ENCODE results near the gene PTPRA.

PTPRA gene

DNA sequence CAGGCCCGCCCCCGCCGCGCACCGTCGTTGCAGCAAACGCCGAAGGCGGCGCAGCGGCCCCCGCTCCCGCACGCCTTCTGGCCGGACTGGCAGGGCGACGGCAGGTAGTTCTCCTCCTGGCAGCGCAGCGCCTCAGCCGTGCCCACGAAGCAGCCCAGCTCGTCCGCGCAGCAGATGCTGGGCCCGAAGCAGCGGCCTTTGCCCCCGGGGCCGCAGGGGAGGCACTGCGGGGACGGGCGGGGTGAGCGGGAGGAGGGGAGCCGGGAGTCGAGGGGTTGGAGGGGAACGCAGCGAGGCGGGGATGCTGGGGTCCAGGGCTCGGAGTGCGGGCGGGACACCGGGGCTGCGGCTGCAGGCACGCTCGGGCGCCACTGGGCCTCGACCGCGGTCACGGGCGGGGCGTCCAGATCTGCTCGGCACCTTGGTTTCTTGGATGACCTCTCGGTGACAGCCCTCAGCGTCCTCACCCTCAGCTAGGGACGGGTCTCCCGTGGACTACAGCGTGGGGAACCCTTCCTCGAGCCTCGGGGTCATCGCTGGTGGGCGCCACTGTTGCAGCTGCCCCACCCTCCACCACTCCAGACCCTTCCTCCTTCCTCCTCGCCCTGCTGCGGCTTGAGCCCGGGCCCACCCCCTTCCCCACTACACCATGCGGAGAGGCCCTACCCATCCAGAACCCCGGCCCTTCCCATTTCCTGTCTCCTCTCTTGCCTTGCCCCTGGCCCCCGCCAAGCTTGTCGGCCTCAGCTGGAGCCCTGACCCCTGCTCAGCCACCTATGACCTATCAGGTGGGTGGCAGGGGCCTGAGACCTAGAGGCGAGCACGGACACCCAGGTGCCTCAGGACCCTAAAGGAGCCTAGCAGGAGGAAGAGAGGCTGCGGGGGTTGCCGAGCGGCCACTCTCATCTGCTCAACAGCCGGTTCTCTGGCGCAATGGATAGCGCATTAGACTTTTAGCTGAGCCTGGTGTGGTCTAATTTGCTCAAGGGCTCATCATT, 210.0 kb downstream of the PTPRA start:
- TF ChIP-seq, protein P1, sequence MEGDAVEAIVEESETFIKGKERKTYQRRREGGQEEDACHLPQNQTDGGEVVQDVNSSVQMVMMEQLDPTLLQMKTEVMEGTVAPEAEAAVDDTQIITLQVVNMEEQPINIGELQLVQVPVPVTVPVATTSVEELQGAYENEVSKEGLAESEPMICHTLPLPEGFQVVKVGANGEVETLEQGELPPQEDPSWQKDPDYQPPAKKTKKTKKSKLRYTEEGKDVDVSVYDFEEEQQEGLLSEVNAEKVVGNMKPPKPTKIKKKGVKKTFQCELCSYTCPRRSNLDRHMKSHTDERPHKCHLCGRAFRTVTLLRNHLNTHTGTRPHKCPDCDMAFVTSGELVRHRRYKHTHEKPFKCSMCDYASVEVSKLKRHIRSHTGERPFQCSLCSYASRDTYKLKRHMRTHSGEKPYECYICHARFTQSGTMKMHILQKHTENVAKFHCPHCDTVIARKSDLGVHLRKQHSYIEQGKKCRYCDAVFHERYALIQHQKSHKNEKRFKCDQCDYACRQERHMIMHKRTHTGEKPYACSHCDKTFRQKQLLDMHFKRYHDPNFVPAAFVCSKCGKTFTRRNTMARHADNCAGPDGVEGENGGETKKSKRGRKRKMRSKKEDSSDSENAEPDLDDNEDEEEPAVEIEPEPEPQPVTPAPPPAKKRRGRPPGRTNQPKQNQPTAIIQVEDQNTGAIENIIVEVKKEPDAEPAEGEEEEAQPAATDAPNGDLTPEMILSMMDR (IDR thresholded peaks at IDR 0.05; ENCODE audit: low read depth, low read length), result no peak
- no peak overlapping the region for H3K4me3 ChIP-seq (replicated peaks in 1 of 2; ENCODE audit: low read depth in 2 of 2, low read length in 2 of 2)
- no peak for DNase-seq (ENCODE audit: low read depth in 2 of 2)

DNA sequence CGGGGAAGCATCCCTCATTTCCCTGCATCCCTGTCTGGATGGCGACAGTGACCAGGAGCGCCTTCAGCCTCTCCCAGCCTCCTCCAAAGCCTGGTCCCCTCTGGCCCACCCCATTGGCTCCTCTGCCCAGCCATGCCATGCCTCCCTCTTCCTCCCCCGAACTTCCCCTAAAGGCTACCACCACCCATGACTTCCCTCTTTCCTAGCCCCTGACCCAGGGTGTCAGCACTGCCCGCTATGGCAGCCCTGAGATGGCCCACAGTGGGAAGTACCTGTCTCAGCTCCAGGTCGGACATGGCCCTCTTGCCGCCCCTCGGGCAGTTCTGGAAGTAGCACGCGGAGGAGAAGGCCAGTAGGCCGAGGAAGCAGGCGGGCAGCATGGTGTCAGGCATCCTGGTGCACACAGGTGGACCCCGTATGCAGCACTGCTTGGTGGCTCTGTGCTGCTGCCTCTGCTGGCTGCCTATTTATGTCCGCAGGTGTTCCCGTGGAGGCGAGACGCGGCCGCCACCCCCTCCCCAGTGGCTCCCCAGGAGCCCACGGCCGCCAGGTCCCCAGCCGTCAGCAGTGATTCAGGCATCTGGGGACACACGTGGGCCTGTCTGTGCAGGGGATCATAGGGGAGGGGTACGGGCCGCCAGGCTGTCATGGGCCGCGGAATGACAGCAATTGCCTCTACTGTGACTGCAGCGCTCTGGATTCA, 211.2 kb downstream of the PTPRA start, which contains the start of gene AVP:
Gene AVP, minus strand, starts transcription at position 442 of the 703 bp plus-strand sequence. Its CDS starts 50 bp downstream, at position 392.
- TF ChIP-seq, protein P1 (IDR thresholded peaks at IDR 0.05; ENCODE audit: low read depth, low read length), result no peak
- no peak within 1 kb of the TSS for H3K4me3 ChIP-seq (replicated peaks in 1 of 2; ENCODE audit: low read depth in 2 of 2, low read length in 2 of 2)
- no peak for DNase-seq (ENCODE audit: low read depth in 2 of 2)

DNA sequence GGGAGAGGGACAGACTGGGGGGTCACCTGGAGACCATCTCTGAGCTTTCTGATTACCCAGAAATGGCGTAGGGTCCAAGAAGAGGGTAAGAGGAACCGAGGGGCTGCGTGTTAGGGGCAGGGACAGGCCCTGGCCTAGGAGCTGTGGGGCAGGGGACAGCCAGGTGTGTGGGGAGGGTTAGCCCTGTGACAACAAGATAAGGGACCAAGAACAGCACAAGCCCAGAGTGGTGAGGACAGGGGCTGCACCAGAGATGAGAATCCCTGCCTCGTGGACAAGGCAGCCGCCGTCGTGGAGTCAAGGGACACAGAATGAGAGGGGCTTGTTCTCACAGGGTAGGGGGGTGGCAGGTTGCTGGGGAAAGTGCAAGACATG, 211.7 kb downstream of the PTPRA start:
- no peak for DNase-seq (ENCODE audit: low read depth in 2 of 2)
- no peak overlapping the region for H3K4me3 ChIP-seq (replicated peaks in 1 of 2; ENCODE audit: low read depth in 2 of 2, low read length in 2 of 2)
- TF ChIP-seq, protein P1 (IDR thresholded peaks at IDR 0.05; ENCODE audit: low read depth, low read length), result no peak

DNA sequence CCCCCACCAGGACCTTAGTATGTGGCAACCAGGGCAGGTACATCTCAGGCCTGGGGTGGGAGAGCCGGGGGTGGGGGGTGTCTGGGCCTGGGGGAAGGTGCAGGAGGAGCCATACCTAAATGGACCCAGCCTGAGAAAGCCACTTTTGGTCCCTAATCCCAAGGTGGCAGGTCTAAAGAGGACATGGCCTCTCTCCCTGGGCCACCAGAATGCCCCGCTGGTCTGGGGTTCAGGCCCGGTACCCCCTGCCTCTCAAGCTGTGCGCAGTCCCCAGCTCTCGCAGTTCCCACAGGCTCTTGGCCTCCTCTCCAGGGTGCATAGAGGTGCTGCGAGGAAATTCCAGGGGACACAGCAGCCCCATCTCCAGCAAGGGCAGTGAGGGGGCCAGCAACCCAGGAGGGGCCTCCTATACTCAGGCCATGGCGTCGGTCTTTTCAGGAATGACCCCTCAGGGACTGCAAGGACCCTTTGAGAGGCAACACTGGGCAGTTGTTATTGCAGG, 212.3 kb downstream of the PTPRA start:
- H3K4me3 ChIP-seq (replicated peaks in 1 of 2; ENCODE audit: low read depth in 2 of 2, low read length in 2 of 2), result no peak overlapping the region
- TF ChIP-seq, protein P1 (IDR thresholded peaks at IDR 0.05; ENCODE audit: low read depth, low read length), result no peak
- DNase-seq (ENCODE audit: low read depth in 2 of 2), result no peak

DNA sequence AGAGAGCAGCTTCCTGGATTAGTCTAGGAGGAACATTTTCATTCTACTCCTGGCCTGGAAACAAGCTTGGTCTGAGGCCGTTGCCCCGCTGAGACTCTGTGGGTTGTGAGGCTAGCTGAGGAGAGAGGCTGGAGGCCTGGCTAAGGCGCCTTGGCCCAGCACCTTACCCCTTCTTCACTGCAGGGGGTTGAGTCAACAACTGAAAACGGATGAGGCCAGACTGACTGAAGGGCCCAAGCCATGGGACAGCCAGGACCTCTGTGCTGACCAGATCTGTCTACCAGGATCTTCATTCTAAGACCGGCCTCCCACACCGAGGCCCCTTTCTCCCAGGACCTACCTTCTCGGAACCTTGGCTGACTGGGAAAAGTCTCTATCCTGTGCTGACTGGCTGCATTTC, 214.8 kb downstream of the PTPRA start:
- DNase-seq (ENCODE audit: low read depth in 2 of 2), result no peak
- H3K4me3 ChIP-seq (replicated peaks in 1 of 2; ENCODE audit: low read depth in 2 of 2, low read length in 2 of 2), result no peak overlapping the region
- TF ChIP-seq, protein P1 (IDR thresholded peaks at IDR 0.05; ENCODE audit: low read depth, low read length), result no peak

Measured in cardiac fibroblast (primary cell).